DMS79 (cell line): Measurements from ENCODE around the gene CD36.
A peak's percentile ranks its signal among the peaks of the same experiment; 100 is the strongest.

Experiments used
- DNase-seq: peaks from one replicate; lab custom pipeline; 2025; lab: John Stamatoyannopoulos, UW

Gene CD36

GRCh38 chr7:80624763-80625162, 13.7 kb upstream of the CD36 start:
- DNase-seq, result no peak

GRCh38 chr7:80629023-80629422, 9.4 kb upstream of the CD36 start:
- no peak for DNase-seq

- peak; percentile 73 for DNase-seq
Observed at GRCh38 chr7:80630608-80631405, 7.6 kb upstream of the CD36 start.

- DNase-seq, result no peak
Observed at GRCh38 chr7:80631421-80631820, 7.0 kb upstream of the CD36 start.

GRCh38 chr7:80632139-80632538, 6.3 kb upstream of the CD36 start:
- DNase-seq, result no peak

- DNase-seq, result no peak
Observed at GRCh38 chr7:80632819-80633218, 5.6 kb upstream of the CD36 start.

- no peak for DNase-seq
Observed at GRCh38 chr7:80634505-80634904, 3.9 kb upstream of the CD36 start.

GRCh38 chr7:80635533-80635932, 2.9 kb upstream of the CD36 start:
- no peak for DNase-seq

- DNase-seq, result no peak
Observed at GRCh38 chr7:80635998-80636397, 2.4 kb upstream of the CD36 start.

GRCh38 chr7:80636709-80637108, 1.7 kb upstream of the CD36 start:
- no peak for DNase-seq

- no peak for DNase-seq
Observed at GRCh38 chr7:80637454-80637853, 988 bp upstream of the CD36 start.

- DNase-seq, result no peak
Observed at GRCh38 chr7:80639011-80639410, 569 bp downstream of the CD36 start.

- no peak for DNase-seq
Observed at GRCh38 chr7:80640846-80641245, 2.4 kb downstream of the CD36 start.

- DNase-seq, result no peak
Observed at GRCh38 chr7:80641548-80641947, 3.1 kb downstream of the CD36 start.

GRCh38 chr7:80642871-80643270, 4.4 kb downstream of the CD36 start:
- DNase-seq, result no peak

- DNase-seq, result no peak
Observed at GRCh38 chr7:80643336-80643915, 5.0 kb downstream of the CD36 start.

- no peak for DNase-seq
Observed at GRCh38 chr7:80644054-80644453, 5.6 kb downstream of the CD36 start.

- no peak for DNase-seq
Observed at GRCh38 chr7:80646083-80646865, 7.8 kb downstream of the CD36 start.

- no peak for DNase-seq
Observed at GRCh38 chr7:80647436-80647835, 9.0 kb downstream of the CD36 start.

GRCh38 chr7:80648031-80648600, 9.7 kb downstream of the CD36 start:
- DNase-seq, result no peak

GRCh38 chr7:80649011-80649410, 10.6 kb downstream of the CD36 start:
- no peak for DNase-seq

GRCh38 chr7:80650030-80650429, 11.6 kb downstream of the CD36 start:
- DNase-seq, result no peak

- no peak for DNase-seq
Observed at GRCh38 chr7:80651471-80651870, 13.0 kb downstream of the CD36 start.
